HG03135 (cell line): Measurements from ENCODE around the gene RBP5.

Experiments used
- ATAC-seq: cut with Tn5 transposase; IDR thresholded peaks from one replicate; pipeline ENCODE4 v1.9.1; 2021; ENCODE audit warnings: mild to moderate bottlenecking, moderate library complexity; ENCODE audit not compliant: unreplicated experiment

Gene RBP5

GRCh38 chr12:7076493-7076892 is 52.2 kb downstream of the RBP5 start:
- no peak for ATAC-seq

- ATAC-seq: no peak
These were observed 52.8 kb downstream of the RBP5 start for GRCh38 chr12:7075939-7076338.

- ATAC-seq: no peak
These were observed 53.2 kb downstream of the RBP5 start for GRCh38 chr12:7075518-7075917.

GRCh38 chr12:7073946-7074345 is 54.7 kb downstream of the RBP5 start:
- ATAC-seq: no peak
